ENCODE measurements around the gene MYH4.

Gene MYH4

GRCh38 chr17:10420811-10421210, 48.5 kb downstream of the MYH4 start:
- H3K9ac ChIP-seq (ENCODE audit: low read depth, low read length): no peak overlapping the region
- peaks cover 9% of the 10 kb centered on the region for H3K4me1 ChIP-seq (ENCODE audit: control insufficient read depth, insufficient read depth, low read length)
- H3K9me3 ChIP-seq (ENCODE audit: control insufficient read depth, insufficient read depth, low read length): no peaks in the 10 kb centered on the region
- H3K36me3 ChIP-seq (ENCODE audit: control insufficient read depth, insufficient read depth, low read length): no peaks in the 10 kb centered on the region
- no peak overlapping the region for H3K4me3 ChIP-seq (ENCODE audit: low read depth, low read length)
- H3K27me3 ChIP-seq (ENCODE audit: control insufficient read depth, insufficient read depth, low read length): no peaks in the 10 kb centered on the region

GRCh38 chr17:10417431-10417830, 51.9 kb downstream of the MYH4 start:
- no peak overlapping the region for H3K4me3 ChIP-seq (ENCODE audit: low read depth, low read length)
- H3K4me1 ChIP-seq (ENCODE audit: control insufficient read depth, insufficient read depth, low read length): peaks cover 9% of the 10 kb centered on the region
- H3K9me3 ChIP-seq (ENCODE audit: control insufficient read depth, insufficient read depth, low read length): no peaks in the 10 kb centered on the region
- no peaks in the 10 kb centered on the region for H3K36me3 ChIP-seq (ENCODE audit: control insufficient read depth, insufficient read depth, low read length)
- H3K27me3 ChIP-seq (ENCODE audit: control insufficient read depth, insufficient read depth, low read length): no peaks in the 10 kb centered on the region
- H3K9ac ChIP-seq (ENCODE audit: low read depth, low read length): no peak overlapping the region

- H3K9me3 ChIP-seq (ENCODE audit: control insufficient read depth, insufficient read depth, low read length): no peaks in the 10 kb centered on the region
- H3K9ac ChIP-seq (ENCODE audit: low read depth, low read length): no peak overlapping the region
- peaks cover 9% of the 10 kb centered on the region for H3K4me1 ChIP-seq (ENCODE audit: control insufficient read depth, insufficient read depth, low read length)
- H3K36me3 ChIP-seq (ENCODE audit: control insufficient read depth, insufficient read depth, low read length): no peaks in the 10 kb centered on the region
- H3K4me3 ChIP-seq (ENCODE audit: low read depth, low read length): no peak overlapping the region
- no peaks in the 10 kb centered on the region for H3K27me3 ChIP-seq (ENCODE audit: control insufficient read depth, insufficient read depth, low read length)
Measured at GRCh38 chr17:10415161-10415560, 54.2 kb downstream of the MYH4 start.

- Histone ChIP-seq H3K4me1 (ENCODE audit: control insufficient read depth, insufficient read depth, low read length) (no peaks in the 10 kb centered on the region), H3K9me3 (ENCODE audit: control insufficient read depth, insufficient read depth, low read length) (no peaks in the 10 kb centered on the region), H3K36me3 (ENCODE audit: control insufficient read depth, insufficient read depth, low read length) (no peaks in the 10 kb centered on the region), H3K27me3 (ENCODE audit: control insufficient read depth, insufficient read depth, low read length) (no peaks in the 10 kb centered on the region), H3K4me3 (ENCODE audit: low read depth, low read length) (no peak overlapping the region), H3K9ac (ENCODE audit: low read depth, low read length) (no peak overlapping the region)
Measured at GRCh38 chr17:10403589-10403988, 65.8 kb downstream of the MYH4 start.

- no peak overlapping the region for H3K9ac ChIP-seq (ENCODE audit: low read depth, low read length)
- H3K4me1 ChIP-seq (ENCODE audit: control insufficient read depth, insufficient read depth, low read length): no peaks in the 10 kb centered on the region
- H3K27me3 ChIP-seq (ENCODE audit: control insufficient read depth, insufficient read depth, low read length): no peaks in the 10 kb centered on the region
- H3K4me3 ChIP-seq (ENCODE audit: low read depth, low read length): no peak overlapping the region
- H3K9me3 ChIP-seq (ENCODE audit: control insufficient read depth, insufficient read depth, low read length): no peaks in the 10 kb centered on the region
- H3K36me3 ChIP-seq (ENCODE audit: control insufficient read depth, insufficient read depth, low read length): no peaks in the 10 kb centered on the region
Measured at GRCh38 chr17:10398352-10398751, 71.0 kb downstream of the MYH4 start.

- H3K36me3 ChIP-seq (ENCODE audit: control insufficient read depth, insufficient read depth, low read length): no peaks in the 10 kb centered on the region
Measured at GRCh38 chr17:10396524-10397163, 72.7 kb downstream of the MYH4 start.

GRCh38 chr17:10394201-10394887, 75.0 kb downstream of the MYH4 start:
- H3K36me3 ChIP-seq (ENCODE audit: control insufficient read depth, insufficient read depth, low read length): no peaks in the 10 kb centered on the region
- H3K9me3 ChIP-seq (ENCODE audit: control insufficient read depth, insufficient read depth, low read length): no peaks in the 10 kb centered on the region
- no peak overlapping the region for H3K4me3 ChIP-seq (ENCODE audit: low read depth, low read length)
- H3K9ac ChIP-seq (ENCODE audit: low read depth, low read length): no peak overlapping the region
- H3K4me1 ChIP-seq (ENCODE audit: control insufficient read depth, insufficient read depth, low read length): no peaks in the 10 kb centered on the region
- H3K27me3 ChIP-seq (ENCODE audit: control insufficient read depth, insufficient read depth, low read length): no peaks in the 10 kb centered on the region

More at GRCh38 chr17:10396524-10397163, 72.7 kb downstream of the MYH4 start:
- Histone ChIP-seq H3K27me3 (ENCODE audit: control insufficient read depth, insufficient read depth, low read length) (no peaks in the 10 kb centered on the region), H3K4me1 (ENCODE audit: control insufficient read depth, insufficient read depth, low read length) (no peaks in the 10 kb centered on the region), H3K9ac (ENCODE audit: low read depth, low read length) (no peak overlapping the region), H3K4me3 (ENCODE audit: low read depth, low read length) (no peak overlapping the region), H3K9me3 (ENCODE audit: control insufficient read depth, insufficient read depth, low read length) (no peaks in the 10 kb centered on the region)
